ENCODE measurements around the gene NRXN3. TPM values are rescaled to one million over a fixed set of nuclear protein-coding genes. Genes with fewer than 3 reads are reported as not detected.

NRXN3 gene
- total RNA-seq, 1 experiment from 2014 or later, result 1.1 TPM

GRCh38 chr14:78764645-78765044, 594.5 kb downstream of the NRXN3 start:
- TF ChIP-seq EZH2phosphoT487 (IDR thresholded peaks at IDR 0.05; ENCODE audit: borderline replicate concordance, low read length) (no peak), EZH2 (IDR thresholded peaks at IDR 0.05; ENCODE audit: low read length, unreplicated experiment) (no peak), CTCF (conservative IDR thresholded peaks at IDR 0.05; ENCODE audit: low read depth, low read length) (no peak)
- CTCF ChIA-PET, result no interaction called here
- no peaks in the 10 kb centered on the region for H3K9me3 ChIP-seq (ENCODE audit: low read length)
- no peaks in the 10 kb centered on the region for H3K36me3 ChIP-seq (ENCODE audit: low read depth, low read length)
- H3K9me2 ChIP-seq (replicated peaks; ENCODE audit: low read length), result no peaks in the 10 kb centered on the region
- H3K79me2 ChIP-seq (ENCODE audit: low read length), result no peaks in the 10 kb centered on the region
- H2AFZ ChIP-seq (ENCODE audit: low read length), result no peak overlapping the region
- no peak overlapping the region for H3K4me3 ChIP-seq (ENCODE audit: low read length)
- POLR2A ChIA-PET (ENCODE audit: unreplicated experiment), result no interaction called here
- intact Hi-C loops (cut with micrococcal nuclease), result no loop called here
- BruUV-seq (replicated peaks), result no TSS peak
- H3K27ac ChIP-seq (ENCODE audit: low read length), result no peak overlapping the region
- no peaks in the 10 kb centered on the region for H3F3A ChIP-seq (ENCODE audit: low read length, unreplicated experiment)
- ATAC-seq (no peak), DNase-seq (no peak)
- H3K4me1 ChIP-seq (ENCODE audit: insufficient read depth, low read length), result no peaks in the 10 kb centered on the region
- H3K9ac ChIP-seq (ENCODE audit: low read length), result no peak overlapping the region
- H4K20me1 ChIP-seq (ENCODE audit: low read length), result no peaks in the 10 kb centered on the region
- H3K27me3 ChIP-seq (ENCODE audit: low read length), result peaks cover 23% of the 10 kb centered on the region
- H3K4me2 ChIP-seq (ENCODE audit: low read length), result no peak overlapping the region

GRCh38 chr14:78767436-78767835, 597.3 kb downstream of the NRXN3 start:
- no peaks in the 10 kb centered on the region for H3K9me3 ChIP-seq (ENCODE audit: low read length)
- intact Hi-C loops (cut with micrococcal nuclease), result no loop called here

More at GRCh38 chr14:78767436-78767835, 597.3 kb downstream of the NRXN3 start:
- Histone ChIP-seq H3K27ac (ENCODE audit: low read length) (no peak overlapping the region), H3K9me2 (replicated peaks; ENCODE audit: low read length) (no peaks in the 10 kb centered on the region), H3K4me2 (ENCODE audit: low read length) (no peak overlapping the region), H3K9ac (ENCODE audit: low read length) (no peak overlapping the region), H3K4me3 (ENCODE audit: low read length) (no peak overlapping the region), H3K4me1 (ENCODE audit: insufficient read depth, low read length) (no peaks in the 10 kb centered on the region), H3K79me2 (ENCODE audit: low read length) (no peaks in the 10 kb centered on the region), H4K20me1 (ENCODE audit: low read length) (no peaks in the 10 kb centered on the region), H3K36me3 (ENCODE audit: low read depth, low read length) (no peaks in the 10 kb centered on the region), H3F3A (ENCODE audit: low read length, unreplicated experiment) (no peaks in the 10 kb centered on the region), H2AFZ (ENCODE audit: low read length) (no peak overlapping the region), H3K27me3 (ENCODE audit: low read length) (0 out of 2 replicates have a peak, but pooled peaks cover 5% of the 10 kb centered on the region)
- no peak for TF ChIP-seq EZH2phosphoT487 (IDR thresholded peaks at IDR 0.05; ENCODE audit: borderline replicate concordance, low read length)
- no peak for TF ChIP-seq EZH2 (IDR thresholded peaks at IDR 0.05; ENCODE audit: low read length, unreplicated experiment)
- TF ChIP-seq CTCF (conservative IDR thresholded peaks at IDR 0.05; ENCODE audit: low read depth, low read length), result no peak
- POLR2A ChIA-PET (ENCODE audit: unreplicated experiment), result no interaction called here
- CTCF ChIA-PET, result no interaction called here
- DNase-seq, result no peak
- BruUV-seq (replicated peaks), result no TSS peak
- ATAC-seq, result no peak
